Right renal cortex interstitium (tissue), 3 donors: ENCODE measurements around the gene ATPAF2. TPM values are rescaled to one million over a fixed set of nuclear protein-coding genes. Genes with fewer than 3 reads are reported as not detected.

Experiments used
- polyA plus RNA-seq, 3 donors: library from polyadenylated mRNA; unstranded; fragments of 120-200 nt; gene quantifications; one replicate each; pipeline ENCODE4 v1.2.1, GENCODE V29; 2013; ENCODE audit not compliant: insufficient read length in 3 of 3

Gene ATPAF2
- polyA plus RNA-seq, 3 donors = 21.8 to 27.0 (median 23.8) TPM

Other genes with a start within 250 kb of the ATPAF2 start
- gene SREBF1, start 202.2 kb downstream of the ATPAF2 start, polyA plus RNA-seq = 10 to 100 TPM; 37.3 to 46.6 (median 45.5) TPM
- 10 to 100 TPM; 31.8 to 36.2 (median 32.2) TPM for gene TOM1L2, start 66.8 kb downstream of the ATPAF2 start, polyA plus RNA-seq
- gene DRC3, start 66.3 kb downstream of the ATPAF2 start, polyA plus RNA-seq = 10 to 100 TPM; 13.4 to 16.1 (median 14.5) TPM
- 10 to 100 TPM; 12.7 to 15.2 (median 13.7) TPM for gene GID4, start 240 bp upstream of the ATPAF2 start, polyA plus RNA-seq
- gene DRG2, start 48.8 kb upstream of the ATPAF2 start, polyA plus RNA-seq = 10 to 100 TPM; 31.3 to 38.4 (median 32.4) TPM
- gene MYO15A, start 69.6 kb upstream of the ATPAF2 start, polyA plus RNA-seq = 1 to 10 TPM; 1.7 to 3.2 (median 2.3) TPM
- 10 to 100 TPM; 59.6 to 66.0 (median 63.8) TPM for gene ALKBH5, start 144.7 kb upstream of the ATPAF2 start, polyA plus RNA-seq
- 10 to 100 TPM; 23.9 to 27.4 (median 25.5) TPM for gene LLGL1, start 186.5 kb upstream of the ATPAF2 start, polyA plus RNA-seq
- 100 to 1,000 TPM; 129 to 142 (median 141) TPM for gene FLII, start 219.6 kb upstream of the ATPAF2 start, polyA plus RNA-seq
- 10 to 100 TPM; 13.3 to 15.1 (median 13.8) TPM for gene MIEF2, start 221.5 kb upstream of the ATPAF2 start, polyA plus RNA-seq